HG02943 (cell line): ENCODE measurements around the gene MPI.

Source experiments
- ATAC-seq: cut with Tn5 transposase; IDR thresholded peaks from one replicate; pipeline ENCODE4 v1.9.1; 2021; ENCODE audit warnings: mild to moderate bottlenecking, low read depth, moderate library complexity; ENCODE audit not compliant: unreplicated experiment

The MPI gene, protein sequence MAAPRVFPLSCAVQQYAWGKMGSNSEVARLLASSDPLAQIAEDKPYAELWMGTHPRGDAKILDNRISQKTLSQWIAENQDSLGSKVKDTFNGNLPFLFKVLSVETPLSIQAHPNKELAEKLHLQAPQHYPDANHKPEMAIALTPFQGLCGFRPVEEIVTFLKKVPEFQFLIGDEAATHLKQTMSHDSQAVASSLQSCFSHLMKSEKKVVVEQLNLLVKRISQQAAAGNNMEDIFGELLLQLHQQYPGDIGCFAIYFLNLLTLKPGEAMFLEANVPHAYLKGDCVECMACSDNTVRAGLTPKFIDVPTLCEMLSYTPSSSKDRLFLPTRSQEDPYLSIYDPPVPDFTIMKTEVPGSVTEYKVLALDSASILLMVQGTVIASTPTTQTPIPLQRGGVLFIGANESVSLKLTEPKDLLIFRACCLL

DNA sequence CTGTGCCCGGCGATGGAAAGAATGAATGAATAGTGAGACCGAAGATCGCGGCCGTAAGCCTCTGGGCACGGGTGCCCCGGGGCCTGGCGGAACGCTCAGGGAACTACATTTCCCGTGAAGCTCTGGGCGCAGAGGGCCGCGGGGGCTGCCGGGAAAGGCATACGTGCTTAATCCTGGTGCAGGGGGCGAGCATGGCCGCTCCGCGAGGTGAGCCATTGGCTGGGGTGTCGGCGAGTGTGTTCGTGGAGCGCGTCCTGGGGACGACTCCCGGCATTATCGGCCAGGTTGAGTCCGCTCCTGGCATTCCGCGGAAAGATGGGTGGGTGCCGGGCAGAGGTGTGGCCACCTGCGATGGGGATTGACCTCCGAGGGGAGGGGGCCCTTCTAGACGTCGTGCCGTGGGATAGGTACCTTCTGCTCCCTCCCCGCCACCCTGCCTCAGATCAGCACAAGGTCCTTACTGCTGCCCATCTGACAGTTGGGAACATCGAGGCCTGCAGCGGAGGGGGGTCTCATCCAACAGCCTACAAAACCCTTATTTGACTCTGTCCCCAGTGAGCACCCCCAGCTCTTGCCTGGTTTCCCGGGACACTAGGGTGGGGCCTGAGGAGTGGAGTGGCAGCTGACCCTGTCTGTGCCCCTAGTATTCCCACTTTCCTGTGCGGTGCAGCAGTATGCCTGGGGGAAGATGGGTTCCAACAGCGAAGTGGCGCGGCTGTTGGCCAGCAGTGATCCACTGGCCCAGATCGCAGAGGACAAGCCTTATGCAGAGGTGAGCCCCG is at the start of gene MPI:
Gene MPI (plus strand): TSS at position 160 of the 782 bp plus-strand sequence. CDS start 32 bp downstream, at position 192.
- peak; percentile 94 for ATAC-seq

DNA sequence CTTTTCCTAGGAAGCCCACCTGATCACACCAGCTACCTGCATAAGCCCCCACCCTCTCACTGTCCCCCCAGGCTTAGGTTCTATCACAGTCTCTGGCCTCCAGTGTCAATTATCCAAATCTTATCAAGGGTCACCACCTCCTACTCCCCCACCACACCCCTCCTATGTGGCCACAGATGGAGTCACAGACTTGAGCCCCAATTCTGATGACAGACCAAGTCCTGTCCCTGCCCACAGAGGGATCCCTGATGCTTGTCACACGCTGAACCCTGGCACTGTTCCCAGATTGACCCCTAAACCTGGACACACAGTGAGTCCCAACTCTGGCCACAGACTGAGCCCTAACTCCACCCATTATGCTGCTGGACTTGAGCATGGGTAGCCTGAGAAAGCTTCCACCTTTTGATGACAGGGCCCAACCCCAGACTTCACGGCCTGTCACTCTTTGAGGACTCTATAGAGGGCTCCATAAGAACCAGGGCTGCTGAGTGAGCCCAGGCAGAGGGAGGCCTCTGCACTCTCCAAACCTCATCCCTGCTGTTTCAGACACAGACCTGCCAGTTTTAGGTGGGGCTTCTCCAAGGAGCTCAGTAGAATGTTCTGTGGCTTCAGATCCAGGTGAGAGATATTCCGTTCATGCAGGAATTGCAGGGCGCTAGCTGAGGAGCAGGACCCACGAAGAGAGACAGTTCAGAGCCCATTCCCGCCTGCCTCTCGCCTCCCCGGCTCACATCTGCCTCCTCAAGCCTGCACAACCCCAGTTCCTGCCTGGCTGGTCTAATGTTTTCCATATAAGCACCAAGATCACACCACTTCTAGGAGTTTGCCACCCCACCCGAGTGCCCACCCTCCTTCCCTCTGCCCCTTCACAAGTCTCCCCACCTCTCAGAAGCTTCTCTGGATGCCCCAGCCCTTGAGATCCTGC is 48.7 kb upstream of the MPI start:
- ATAC-seq: no peak

DNA sequence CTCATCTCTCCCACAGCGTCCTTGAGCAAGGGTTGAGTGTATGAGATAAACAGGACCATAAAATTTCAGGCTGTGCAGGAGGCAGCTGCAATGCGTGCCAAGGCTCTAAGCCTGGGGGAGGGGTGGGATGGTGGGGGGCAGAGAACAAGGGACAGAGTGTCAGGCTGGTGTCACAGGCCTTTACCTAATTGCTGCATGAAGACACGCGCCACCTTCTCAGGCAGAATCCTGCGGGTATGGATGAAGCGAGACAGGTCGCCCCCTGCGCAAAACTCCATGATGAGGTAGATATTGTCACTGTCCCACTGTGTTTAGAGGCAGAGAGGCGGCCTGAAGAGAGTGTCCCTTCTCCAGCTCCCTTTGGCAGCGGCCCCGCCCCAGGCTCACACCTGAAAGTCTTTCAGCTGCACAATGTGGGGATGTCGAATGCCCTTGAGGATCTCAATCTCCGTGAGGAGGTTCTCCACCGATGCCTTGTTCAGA is 47.9 kb upstream of the MPI start:
- no peak for ATAC-seq

DNA sequence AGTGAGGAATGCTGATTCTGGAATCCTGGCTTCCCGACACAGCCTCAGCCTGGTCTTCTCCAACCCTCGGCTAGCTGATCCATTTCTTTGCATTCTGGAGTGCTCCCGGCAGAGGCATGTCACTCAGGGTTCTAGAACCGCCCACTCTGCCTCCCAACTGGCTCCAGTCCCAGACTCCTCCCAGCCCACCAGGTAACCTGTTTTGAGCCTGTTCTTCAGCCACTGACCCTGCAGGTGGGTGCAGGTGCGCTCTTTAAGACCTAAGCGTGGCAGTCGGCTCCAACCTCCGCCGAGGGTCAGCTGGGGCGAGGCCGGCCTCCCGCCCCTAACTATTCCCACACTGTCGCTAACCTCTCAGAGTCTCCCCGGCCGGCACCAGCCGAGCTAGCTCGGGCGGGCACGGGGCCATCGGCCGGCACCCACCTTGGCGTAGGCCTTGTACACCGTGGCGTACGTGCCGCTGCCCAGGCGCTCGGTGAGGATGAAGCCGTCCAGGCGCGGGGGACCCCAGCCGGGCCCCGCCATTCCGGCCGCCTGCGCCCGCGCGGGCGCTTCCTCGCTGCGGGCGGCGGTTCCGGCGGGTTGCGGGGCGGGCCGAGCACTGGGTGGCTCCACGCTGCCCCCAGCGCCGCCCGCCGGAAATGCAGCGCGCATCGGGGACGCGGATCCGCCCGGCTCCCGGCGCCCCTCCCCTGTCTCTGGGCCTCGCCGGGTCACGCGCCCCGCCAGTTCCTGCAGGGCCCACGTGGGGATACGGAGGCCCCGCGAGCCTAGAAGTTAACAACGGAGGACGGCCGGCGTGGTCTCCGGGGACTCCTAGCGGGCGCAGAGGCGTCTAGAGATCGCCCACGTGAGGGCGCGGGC is 47.0 kb upstream of the MPI start, which contains the start of gene ULK3:
Gene ULK3 (minus strand): TSS at position 576 of the 864 bp plus-strand sequence. CDS start 51 bp downstream, at position 525.
- ATAC-seq: peak; percentile 69

DNA sequence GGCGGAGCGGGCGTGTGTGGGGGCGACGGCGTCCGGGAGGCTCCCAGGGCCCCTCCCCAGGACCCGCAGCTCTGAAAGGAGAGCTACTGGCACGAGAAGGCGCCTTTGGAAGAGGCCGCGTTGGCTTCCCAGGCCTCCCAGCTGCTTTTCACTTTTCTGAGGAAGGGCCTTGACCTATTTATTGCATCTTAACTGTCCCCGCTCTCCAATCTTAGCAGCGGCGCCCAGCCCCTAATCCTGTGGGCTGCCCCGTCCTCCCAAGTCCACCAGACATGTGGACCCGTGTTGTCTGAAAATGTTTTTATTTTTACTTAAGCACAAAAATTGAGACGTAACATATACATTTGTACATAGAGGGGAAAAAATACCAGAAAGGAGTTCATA is 46.4 kb upstream of the MPI start:
- ATAC-seq: no peak

DNA sequence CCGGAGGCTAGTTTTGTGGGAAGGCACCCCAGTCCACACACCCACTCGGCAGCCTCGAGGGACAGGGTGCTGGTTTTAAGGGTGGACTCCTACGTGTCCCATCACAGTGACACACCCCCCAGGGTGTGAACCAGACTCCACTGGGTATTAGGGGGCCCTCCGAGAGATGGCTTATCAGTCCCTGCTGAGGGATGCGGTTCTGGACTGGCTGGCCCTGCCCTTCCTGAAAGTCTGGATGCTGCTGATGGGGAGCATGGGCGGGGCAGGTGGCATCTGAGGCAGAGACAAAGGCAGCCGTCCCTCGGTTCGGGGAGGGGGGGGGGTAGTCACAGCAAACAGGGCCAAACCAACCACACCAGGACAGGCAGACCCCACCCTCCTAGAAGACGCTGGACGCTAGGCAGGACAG is 45.9 kb upstream of the MPI start:
- ATAC-seq: no peak

DNA sequence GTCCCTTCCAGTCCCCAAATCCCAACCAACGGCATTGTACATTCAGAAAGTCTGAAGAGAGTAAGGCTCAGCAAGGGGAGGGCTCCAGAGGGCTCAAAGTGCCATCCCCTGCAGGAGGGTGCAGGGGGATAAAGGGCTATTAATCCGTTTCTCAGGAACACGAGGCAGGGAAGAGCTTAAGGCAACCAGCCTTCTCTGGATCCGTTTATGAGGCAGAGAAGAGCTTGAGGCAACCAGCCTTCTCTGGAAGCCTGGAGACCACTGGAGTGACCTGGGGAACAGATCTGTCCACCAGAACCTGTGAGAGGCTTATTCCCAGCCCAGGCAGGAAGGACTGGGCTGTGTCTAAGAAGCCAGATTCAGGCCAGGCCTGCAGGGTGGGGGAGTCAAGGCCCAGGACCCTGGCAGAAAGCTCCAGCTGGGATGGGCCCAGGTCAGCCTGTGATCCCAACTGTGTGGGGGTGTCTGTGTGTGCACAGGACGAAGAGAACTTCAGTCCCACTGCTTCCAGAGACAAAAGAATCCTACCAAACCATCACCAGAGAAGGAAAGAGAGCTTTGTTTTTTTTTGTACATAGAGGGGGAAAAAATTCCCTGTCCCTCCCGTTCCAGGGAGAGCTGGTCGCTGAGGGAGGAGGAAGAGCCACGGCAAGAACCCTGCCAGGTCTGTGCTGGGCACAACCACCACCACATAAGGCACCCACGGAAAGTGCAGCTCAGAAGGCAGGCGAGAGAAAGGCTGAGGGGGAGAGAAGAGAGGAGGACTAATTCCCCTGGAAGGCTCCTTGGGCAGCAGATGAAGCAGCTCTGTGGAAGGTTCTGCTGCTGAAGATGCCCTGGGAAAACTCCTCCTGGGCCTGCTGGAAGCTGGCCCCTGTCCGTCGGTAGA is 45.3 kb upstream of the MPI start:
- ATAC-seq: no peak

DNA sequence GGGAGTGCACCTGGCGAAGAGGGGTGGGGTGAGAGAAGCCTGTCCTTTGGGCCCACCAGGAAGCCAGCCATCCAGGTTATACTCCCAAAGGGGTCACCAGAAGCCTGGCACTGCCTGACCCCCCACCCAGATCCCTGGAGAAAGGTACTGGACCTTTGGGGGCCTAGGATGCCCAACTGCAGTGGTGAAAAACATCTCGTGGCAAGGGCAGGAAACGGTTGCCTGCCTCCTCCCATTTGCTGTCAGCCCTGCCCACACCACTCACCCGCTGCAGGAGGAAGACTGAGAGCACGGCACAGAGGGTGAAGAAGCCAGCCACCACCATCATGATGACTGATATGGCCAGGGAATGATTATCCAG is 44.7 kb upstream of the MPI start:
- no peak for ATAC-seq

DNA sequence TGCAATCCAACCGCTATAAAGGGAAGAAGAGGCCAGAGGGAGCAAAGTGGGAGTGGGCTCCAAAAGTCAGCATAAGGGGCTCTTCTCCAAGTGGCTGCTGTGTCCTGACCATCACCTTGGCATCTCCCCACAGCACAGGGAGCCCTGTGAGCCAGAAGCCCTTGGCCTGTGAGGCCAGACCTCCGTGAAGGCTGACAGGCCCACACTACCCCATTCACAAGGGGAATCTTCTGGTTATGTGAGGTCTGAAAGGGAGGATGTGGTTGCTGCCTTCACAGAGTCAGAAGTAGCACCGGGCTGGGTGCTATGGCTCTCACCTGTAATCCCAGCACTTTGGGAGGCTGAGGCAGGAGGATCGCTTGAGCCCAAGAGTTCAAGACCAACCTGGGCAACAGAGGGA is 44.3 kb upstream of the MPI start:
- no peak for ATAC-seq

DNA sequence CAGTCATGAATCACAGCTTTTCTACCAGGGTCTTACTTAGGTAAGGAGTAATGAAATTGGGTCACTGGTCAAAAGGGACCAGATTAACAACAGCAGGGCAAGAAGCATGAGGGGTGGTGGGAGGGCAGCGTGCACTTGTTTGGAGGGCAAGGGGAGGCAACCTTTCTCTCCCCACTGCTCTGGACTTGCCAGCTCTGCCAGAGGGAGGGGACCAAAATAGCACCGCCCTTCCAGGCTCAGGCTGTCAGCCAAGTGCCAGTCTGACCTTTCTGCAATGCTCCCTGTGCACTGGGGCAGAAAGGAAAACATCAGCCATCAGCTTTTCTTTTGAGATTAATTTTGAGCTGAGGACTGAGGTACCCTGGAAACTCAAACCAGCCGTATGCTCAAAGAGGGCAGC is 42.4 kb upstream of the MPI start:
- ATAC-seq: no peak

DNA sequence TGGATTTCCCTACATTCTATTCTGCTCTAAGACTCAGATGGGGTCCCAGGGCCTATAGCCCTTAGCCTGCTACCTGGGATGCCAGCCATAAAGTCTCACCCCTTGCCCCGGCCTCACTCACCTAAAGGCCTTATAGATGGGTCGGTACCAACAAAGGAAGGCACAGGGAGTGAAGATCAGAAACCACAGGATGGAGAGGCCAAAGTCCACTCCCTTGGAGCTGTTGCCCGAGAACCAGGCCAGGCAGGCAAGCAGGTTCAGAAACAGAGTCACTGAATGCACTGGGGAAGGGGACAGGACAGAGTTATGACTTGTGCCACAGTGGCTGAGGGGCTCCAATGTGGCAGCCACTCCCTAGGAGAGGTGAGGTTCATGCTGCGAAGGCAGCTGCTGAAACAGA is 39.4 kb upstream of the MPI start:
- ATAC-seq: no peak

DNA sequence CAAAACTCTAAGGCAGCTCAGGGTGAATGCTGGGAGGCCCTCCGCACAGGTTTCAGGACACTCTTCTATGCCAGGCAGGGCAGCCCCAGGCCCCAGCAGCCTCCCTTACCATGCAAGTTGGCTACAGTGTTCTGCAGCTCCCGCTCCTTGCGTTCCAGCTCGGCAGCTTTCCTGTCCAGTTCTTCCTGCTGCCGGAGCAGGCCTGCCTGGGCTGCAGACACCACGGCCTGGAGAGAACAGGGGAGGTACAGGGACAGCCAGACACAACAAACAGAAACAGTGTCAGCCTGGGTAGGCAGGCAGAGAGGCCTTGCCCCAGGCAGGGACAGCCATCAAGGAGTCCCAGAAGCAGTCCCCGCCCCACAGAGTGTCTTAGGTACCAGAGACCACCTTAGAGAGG is 37.9 kb upstream of the MPI start:
- no peak for ATAC-seq

DNA sequence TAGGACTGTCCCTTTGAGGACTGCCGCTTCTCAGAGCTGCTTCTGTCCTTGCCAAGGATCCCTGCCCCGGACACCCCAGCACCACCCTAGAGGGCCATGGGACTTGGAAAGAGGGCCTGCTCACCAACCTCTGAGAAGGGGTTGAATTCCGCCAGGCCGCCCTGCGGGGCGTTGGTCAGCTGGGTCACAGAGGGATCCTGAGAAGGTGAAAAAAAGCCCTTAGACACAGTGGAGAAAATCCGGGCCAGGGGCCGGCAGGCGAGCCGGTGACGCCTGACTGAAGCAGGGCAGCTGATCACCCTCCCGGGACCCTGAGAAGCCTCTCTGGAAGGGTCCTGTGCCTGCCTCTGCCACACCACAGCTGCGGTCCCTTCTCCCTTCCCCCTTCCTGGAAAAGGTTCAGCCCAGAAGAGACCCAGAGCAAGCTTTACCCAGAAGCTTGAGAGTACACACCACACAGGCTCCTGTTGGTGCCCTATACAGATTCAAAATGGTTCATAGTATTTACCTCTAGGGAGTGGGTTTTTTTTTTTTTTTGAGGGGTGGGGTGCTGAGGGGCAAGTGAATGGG is 35.3 kb upstream of the MPI start:
- no peak for ATAC-seq

DNA sequence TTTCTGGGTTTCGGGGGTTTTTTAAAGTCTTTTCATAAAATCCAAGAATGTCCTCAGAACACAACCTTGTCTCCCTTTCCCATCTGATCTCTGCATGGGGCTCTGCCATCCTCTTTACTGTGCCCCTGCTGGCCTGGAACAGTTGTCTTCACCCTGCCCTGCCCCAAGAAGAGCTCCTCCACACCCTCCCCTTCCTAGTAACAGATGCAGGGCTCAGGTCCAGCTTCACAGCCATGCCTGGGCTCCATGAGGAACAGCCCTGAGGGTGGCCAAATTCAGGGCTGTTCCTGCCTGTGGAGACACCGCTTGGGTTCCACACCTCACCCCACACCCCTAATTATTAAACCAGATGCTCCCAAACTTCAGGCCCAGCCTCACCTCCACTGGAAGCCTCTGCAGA is 34.0 kb upstream of the MPI start:
- no peak for ATAC-seq

DNA sequence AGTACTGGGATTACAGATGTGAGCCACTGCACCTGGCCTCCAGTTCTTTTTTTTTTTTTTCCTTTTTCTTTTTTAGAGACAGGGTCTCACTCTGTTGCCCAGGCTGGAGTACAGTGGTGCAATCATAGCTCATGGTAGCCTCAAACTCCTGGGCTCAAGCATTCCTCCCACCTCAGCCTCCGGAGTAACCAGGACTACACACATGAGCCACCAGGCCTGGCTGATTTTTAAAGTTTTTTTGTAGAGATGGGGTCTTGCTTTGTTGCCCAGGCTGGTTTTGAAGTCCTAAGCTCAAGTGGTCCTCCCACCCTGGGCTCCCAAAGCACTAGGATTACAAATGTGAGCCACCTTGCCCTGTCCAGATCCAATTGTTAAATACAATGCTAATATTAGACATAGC is 33.3 kb upstream of the MPI start:
- no peak for ATAC-seq

DNA sequence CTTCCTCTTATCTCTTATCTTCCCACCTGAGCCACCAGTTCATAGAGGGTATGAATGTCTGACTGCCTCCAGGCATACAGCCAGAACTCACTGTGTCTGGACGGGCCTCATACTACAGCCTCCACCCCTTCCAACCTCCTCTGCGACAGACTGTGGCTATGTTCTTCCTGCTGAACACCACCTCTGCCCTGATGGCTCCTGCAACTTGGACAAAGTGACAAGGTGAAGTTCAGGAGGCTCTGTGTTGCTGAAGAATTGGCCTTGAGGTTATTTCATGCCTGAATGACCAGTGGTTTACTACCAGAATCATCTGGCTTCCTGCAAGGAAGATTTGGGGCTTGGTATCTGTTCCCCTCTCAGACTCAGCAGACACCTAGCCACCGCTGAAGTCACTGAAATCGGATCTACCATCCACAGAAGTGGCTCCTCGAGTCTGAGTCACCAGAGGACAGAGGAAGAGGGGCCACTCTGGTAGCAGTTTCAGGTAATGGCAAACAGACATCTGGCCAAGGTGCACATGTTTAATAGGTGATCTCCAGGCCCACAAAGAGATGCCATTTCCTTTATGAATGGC is 32.7 kb upstream of the MPI start:
- peak; percentile 71 for ATAC-seq

DNA sequence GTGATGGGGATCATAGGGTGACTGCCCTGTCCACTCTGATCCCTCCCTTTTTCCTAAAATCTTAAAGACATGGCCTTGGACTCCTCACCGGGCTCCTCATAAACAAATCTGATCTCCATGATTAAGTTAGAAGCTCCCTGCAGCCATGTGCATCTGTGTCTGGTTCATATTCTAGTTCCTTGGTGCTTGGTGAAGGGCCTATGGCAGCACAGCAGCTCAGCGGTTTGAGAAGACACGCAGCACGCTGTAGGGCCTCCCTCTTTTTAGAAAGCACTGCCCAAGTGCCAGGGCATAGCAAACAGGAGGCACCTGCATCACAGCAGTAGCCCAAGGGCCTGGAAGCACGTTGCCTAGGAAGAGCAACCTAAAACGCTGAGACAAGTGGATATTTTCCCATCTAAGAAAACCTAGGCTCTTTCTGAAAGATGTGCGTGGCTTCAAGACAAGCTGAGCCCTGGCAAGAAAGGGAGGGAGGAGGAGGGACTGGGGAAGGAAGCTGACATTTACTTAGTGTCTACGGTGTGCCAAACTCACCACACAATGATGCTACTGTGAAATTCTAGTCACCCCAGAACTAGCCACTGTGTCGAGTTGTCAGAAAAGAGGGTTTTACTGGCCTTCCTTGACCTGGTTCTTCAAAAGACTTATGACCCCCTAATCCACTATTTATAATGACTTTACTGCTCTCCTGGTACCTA is 32.0 kb upstream of the MPI start:
- ATAC-seq: no peak
